Gastrocnemius medialis (tissue), 4 donors: Measurements from ENCODE around the gene DDX10. TPM values are rescaled to one million over a fixed set of nuclear protein-coding genes. Genes with fewer than 3 reads are reported as not detected.

ENCODE experiments used
- ATAC-seq, 2 donors: fragments of 150-250 bp; one replicate each; pipeline ENCODE4 v1.9.1; 2016
- DNase-seq, 2 donors: peaks; one replicate each; pipeline ENCODE4 v3.0.0-alpha.2; 2019
- H3K27ac ChIP-seq, 4 donors: fragments of 200-600 bp; sonication (generic); 1 replicate in 1 of 4; 2 replicates in 3 of 4; pipeline ENCODE4 v1.5.1; 2016 to 2018; ENCODE audit warnings: mild to moderate bottlenecking in 2 of 4, moderate library complexity in 1 of 4
- H3K27me3 ChIP-seq, 3 donors: fragments of 200-600 bp; sonication (generic) in 2 of 3; 1 replicate in 1 of 3; 2 replicates in 2 of 3; pipeline versions ENCODE4 v1.5.1 to v1.6.0; 2016 to 2019; ENCODE audit warnings: mild to moderate bottlenecking in 1 of 3, moderate library complexity in 1 of 3
- H3K36me3 ChIP-seq, 2 donors: fragments of 200-600 bp; sonication (generic) in 1 of 2; one replicate each; pipeline ENCODE4 v1.5.1; 2017 to 2018
- H3K4me1 ChIP-seq, 2 donors: fragments of 200-600 bp; sonication (generic) in 1 of 2; one replicate each; pipeline ENCODE4 v1.5.1; 2016 to 2017; ENCODE audit warnings: mild to moderate bottlenecking in 2 of 2
- H3K4me3 ChIP-seq, 4 donors: fragments of 200-600 bp; sonication (generic) in 3 of 4; 1 replicate in 1 of 4; 2 replicates in 3 of 4; pipeline ENCODE4 v1.5.1; 2016 to 2019; ENCODE audit warnings: mild to moderate bottlenecking in 2 of 4
- H3K9me3 ChIP-seq, 3 donors: fragments of 200-600 bp; sonication (generic) in 2 of 3; 1 replicate in 1 of 3; 2 replicates in 2 of 3; pipeline ENCODE4 v1.5.1; 2016 to 2019
- POLR2A ChIP-seq, 2 donors: fragments of 450-650 bp; IDR thresholded peaks; one replicate each; pipeline ENCODE4 v1.6.1; 2017; ENCODE audit warnings: antibody characterized with exemption in 2 of 2, mild to moderate bottlenecking in 2 of 2, moderate library complexity in 2 of 2
- in situ Hi-C, 4 donors: fragments of 200-750 bp; cut with MboI; loops; one replicate each; pipeline versions ENCODE4 v1.15.0 to v1.8.0; 2017; ENCODE audit warnings: low sequenced_read_pairs in 4 of 4
- intact Hi-C: fragments of 100-400 bp; cut with DNase I; formaldehyde crosslinking; loops from one replicate; pipeline ENCODE4 v1.15.1; 2023; ENCODE audit warnings: low total_unique reads
- total RNA-seq, 4 donors: library from RNA; depleted of rRNA; stranded (reverse); fragments of >200 nt; gene quantifications; one replicate each; pipeline versions ENCODE4 v1.1.0 to v1.2.3, GENCODE V29; 2016
- TF ChIP-seq, protein P1 (sequence below), 5 experiments: fragments of 450-650 bp in 3 of 5; fragments of 200-600 bp in 2 of 5; sonication (generic) in 2 of 5; IDR thresholded peaks in 4 of 5; conservative IDR thresholded peaks in 1 of 5; 1 replicate in 4 of 5; 2 replicates in 1 of 5; pipeline ENCODE4 v1.5.1; 2016 to 2019; ENCODE audit warnings: antibody characterized with exemption in 5 of 5, mild to moderate bottlenecking in 3 of 5, moderate library complexity in 3 of 5

DDX10 gene
- total RNA-seq, 4 donors from 2014 or later = 5.0 to 15.0 (median 10.5) TPM

DNA sequence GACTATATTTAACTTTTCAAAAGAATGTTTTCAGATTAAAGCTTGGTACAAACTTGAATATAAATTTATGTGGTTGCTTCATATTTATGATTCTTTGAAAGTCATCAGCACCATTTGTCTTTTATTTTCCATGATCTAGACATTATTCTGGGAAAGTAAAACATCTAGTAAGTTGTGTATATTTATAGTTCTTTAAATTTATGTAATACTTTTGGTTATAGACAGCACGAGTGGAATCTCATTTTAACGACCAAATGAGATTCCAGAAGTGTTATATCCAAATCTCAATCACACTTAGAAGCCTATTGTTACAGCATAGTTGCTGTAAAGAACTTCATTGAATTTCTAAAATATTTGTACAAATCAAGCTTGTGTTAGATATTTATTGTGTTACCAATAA, 212.3 kb downstream of the DDX10 start:
- no peaks in the 10 kb centered on the region for H3K9me3 ChIP-seq
- ATAC-seq = no peak
- no peak for DNase-seq
- TF ChIP-seq POLR2A (IDR thresholded peaks at IDR 0.05) = no peak
- TF ChIP-seq, protein P1, sequence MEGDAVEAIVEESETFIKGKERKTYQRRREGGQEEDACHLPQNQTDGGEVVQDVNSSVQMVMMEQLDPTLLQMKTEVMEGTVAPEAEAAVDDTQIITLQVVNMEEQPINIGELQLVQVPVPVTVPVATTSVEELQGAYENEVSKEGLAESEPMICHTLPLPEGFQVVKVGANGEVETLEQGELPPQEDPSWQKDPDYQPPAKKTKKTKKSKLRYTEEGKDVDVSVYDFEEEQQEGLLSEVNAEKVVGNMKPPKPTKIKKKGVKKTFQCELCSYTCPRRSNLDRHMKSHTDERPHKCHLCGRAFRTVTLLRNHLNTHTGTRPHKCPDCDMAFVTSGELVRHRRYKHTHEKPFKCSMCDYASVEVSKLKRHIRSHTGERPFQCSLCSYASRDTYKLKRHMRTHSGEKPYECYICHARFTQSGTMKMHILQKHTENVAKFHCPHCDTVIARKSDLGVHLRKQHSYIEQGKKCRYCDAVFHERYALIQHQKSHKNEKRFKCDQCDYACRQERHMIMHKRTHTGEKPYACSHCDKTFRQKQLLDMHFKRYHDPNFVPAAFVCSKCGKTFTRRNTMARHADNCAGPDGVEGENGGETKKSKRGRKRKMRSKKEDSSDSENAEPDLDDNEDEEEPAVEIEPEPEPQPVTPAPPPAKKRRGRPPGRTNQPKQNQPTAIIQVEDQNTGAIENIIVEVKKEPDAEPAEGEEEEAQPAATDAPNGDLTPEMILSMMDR (IDR thresholded peaks at IDR 0.05 in 4 of 5, conservative IDR thresholded peaks at IDR 0.05 in 1 of 5) = no peak
- H3K4me3 ChIP-seq = no peak overlapping the region
- no peaks in the 10 kb centered on the region for H3K4me1 ChIP-seq
- in situ Hi-C loops = no loop called here
- no peaks in the 10 kb centered on the region for H3K27me3 ChIP-seq
- no peak overlapping the region for H3K27ac ChIP-seq
- intact Hi-C loops = no loop called here
- H3K36me3 ChIP-seq = no peaks in the 10 kb centered on the region

DNA sequence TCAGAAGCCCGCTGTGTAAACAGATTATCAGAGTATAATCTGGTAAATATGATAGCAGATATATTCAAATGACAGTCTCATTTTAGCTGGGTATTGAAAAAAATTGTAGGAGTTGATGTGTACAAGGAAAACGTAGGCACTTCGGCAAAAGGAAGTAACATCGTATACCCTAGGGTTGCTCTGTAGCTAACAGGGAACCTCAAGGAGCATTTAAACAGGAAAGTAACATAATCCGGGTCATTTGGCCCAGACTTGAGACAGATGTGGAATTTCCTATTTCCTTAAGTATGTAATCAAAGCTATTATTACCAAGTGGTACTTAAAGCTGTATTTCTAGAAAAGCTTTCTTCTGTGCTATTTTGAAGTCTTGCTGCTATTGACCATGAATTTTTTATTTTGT, 215.6 kb downstream of the DDX10 start:
- no peak for ATAC-seq
- in situ Hi-C loops = no loop called here
- H3K27me3 ChIP-seq = no peaks in the 10 kb centered on the region
- no peak overlapping the region for H3K4me3 ChIP-seq
- peaks cover 0 to 3% of the 10 kb centered on the region in 2 donors for H3K4me1 ChIP-seq
- H3K27ac ChIP-seq = no peak overlapping the region
- no peaks in the 10 kb centered on the region for H3K36me3 ChIP-seq
- intact Hi-C loops = no loop called here
- no peak for DNase-seq
- TF ChIP-seq, protein P1 (IDR thresholded peaks at IDR 0.05 in 4 of 5, conservative IDR thresholded peaks at IDR 0.05 in 1 of 5) = no peak
- TF ChIP-seq POLR2A (IDR thresholded peaks at IDR 0.05) = no peak
- no peaks in the 10 kb centered on the region for H3K9me3 ChIP-seq

DNA sequence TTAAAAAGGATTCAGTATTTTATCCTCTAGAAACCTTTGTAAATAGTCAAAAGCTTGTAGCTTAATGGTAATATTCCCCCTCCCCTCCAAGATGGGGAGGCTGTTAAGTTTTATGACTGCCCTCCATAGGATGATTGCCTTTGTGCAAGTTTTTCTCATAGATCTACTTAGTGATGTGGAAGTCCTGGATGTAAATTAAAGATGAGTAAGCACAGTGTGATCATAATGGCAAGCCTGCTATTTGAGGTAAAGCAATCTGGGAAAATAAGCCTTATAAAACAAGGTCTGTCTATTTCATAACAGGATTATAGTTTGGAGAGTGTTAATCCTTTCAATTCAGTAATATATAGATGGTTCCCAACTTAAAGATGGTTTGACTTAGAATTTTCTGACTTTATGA, 216.3 kb downstream of the DDX10 start:
- Histone ChIP-seq H3K27ac (no peak overlapping the region), H3K36me3 (no peaks in the 10 kb centered on the region), H3K4me1 (peaks cover 0 to 6% of the 10 kb centered on the region in 2 donors), H3K9me3 (no peaks in the 10 kb centered on the region), H3K4me3 (no peak overlapping the region), H3K27me3 (no peaks in the 10 kb centered on the region)
- ATAC-seq = no peak
- DNase-seq = no peak
- intact Hi-C loops = no loop called here
- TF ChIP-seq, protein P1 (IDR thresholded peaks at IDR 0.05 in 4 of 5, conservative IDR thresholded peaks at IDR 0.05 in 1 of 5) = no peak
- TF ChIP-seq POLR2A (IDR thresholded peaks at IDR 0.05) = no peak
- in situ Hi-C loops = no loop called here

DNA sequence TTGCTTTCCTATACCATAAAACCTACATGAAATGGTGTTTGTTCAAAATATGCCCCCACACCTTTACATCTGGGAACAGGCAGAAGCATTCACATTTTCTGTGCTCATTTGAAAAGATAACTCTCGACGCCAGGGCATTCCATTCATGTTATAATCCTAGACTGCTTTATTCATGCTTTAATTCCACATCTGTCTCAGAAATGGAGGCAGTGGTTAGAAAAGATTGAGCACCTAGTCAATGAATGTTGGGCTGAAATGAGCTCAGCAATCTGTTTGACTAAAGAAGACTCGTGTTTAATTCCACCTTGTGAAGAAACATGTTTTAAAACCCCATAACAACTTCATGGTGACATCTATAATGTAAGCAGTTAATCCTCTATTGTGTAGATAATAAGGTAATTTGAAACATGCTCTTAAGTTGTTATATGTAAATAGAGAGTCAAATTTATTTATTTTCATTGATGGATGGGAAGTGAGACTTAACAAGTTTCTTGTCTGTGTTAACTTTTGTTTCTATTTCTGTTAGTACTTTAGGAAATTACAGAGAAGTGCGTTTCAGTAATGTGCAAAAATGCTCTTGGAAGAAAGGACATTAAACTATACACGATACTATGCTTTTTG, 217.5 kb downstream of the DDX10 start:
- peaks cover 0 to 6% of the 10 kb centered on the region in 2 donors for H3K4me1 ChIP-seq
- no peak for ATAC-seq
- no peaks in the 10 kb centered on the region for H3K9me3 ChIP-seq
- no peak overlapping the region for H3K27ac ChIP-seq
- no peaks in the 10 kb centered on the region for H3K36me3 ChIP-seq
- no peak for DNase-seq
- intact Hi-C loops (no loop called here), in situ Hi-C loops (no loop called here)
- no peaks in the 10 kb centered on the region for H3K27me3 ChIP-seq
- no peak for TF ChIP-seq POLR2A (IDR thresholded peaks at IDR 0.05)
- TF ChIP-seq, protein P1 (IDR thresholded peaks at IDR 0.05 in 4 of 5, conservative IDR thresholded peaks at IDR 0.05 in 1 of 5) = no peak
- H3K4me3 ChIP-seq = no peak overlapping the region
